Activated CD8-positive, alpha-beta memory T cell treated with anti-CD3 and anti-CD28 coated beads, Interleukin-2, amount 50 U/mL, for 1 hour (primary cell): ENCODE results near the gene DCUN1D2.

Experiments used
- DNase-seq: peaks from one replicate; pipeline ENCODE4 v3.0.0-alpha.2; 2020; ENCODE audit errors: extremely low read depth

DCUN1D2 gene

DNA sequence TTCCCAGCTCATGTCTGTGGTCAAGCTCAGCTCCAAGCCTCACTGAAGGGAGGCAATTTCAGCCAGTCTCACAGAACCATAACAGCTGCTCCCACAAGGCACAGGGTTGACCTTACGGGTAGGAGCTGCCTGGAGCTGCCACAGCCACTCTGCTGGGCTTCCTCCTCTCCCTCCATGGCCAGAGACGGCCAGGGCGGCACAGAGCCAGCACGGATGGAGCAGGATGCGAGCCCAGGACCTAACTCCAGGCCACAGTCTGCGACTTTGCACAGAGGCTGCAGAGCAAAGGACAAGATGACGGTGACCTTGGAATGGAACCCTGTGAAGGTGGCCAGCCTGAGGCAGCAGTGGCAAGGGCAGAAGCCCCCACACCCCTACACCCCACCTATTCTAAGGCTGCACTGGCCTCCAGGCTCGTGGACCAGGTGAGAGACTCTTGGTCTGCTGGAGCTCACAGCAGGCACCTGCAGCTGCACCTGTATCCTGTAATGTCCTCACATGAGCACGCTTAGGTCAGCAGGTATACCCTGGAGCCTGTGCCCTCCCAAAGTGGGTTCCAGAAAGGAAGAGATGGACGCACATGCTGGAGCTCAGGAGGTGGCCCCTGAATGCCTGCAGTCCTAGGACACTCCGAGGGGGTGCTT is 66.9 kb downstream of the DCUN1D2 start:
- DNase-seq, result no peak

GRCh38 chr13:113422807-113423519 is 67.5 kb downstream of the DCUN1D2 start:
- no peak for DNase-seq

DNA sequence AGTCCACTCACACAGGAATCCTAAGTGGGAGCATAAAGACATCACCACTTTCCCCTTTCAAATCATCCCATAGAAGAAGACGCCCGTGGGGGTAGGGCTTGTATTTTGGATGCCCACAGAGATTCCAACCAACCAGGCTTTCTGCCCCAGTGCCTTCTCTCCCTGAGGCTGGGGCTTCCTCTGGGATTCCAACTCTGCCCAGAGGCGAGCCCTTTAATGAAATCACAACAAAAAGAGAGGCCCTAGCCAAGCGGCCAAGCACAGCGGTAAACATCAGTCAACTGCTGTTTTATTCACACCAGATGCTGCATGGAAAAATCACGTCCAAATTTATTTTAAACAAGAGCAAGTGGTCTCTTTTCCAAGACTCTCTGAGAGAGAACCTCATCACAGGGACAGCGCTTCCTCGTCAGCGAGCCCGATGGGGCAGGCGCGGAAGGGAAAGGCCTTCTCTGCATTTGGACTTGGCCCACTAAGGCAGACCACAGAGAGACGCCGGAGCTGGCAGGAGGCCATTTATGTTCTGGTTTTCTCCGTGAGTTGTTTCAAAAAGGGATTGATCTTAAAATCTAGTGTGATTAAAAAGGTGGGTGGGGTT is 68.7 kb downstream of the DCUN1D2 start:
- no peak for DNase-seq

- DNase-seq, result no peak
Observed at GRCh38 chr13:113420833-113421600, 69.5 kb downstream of the DCUN1D2 start.

DNA sequence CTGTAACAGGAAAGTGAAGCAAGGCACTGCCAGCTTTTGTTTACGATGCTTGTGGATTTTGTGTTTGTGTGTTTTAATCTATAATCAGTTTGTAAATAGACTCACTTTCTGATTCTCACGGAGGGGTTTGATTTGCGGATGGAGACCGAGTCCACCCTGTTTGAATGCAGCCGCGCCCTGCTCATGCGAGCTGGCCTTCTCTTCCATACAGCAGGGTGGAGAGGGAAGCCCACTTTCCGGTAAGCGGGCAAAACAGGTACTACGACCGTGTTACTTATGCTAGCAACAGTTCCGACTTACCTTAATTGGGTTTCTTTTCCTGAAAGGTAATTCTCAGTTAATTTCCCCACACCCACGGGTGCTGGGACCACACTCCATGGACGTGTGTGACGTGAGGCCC is 70.3 kb downstream of the DCUN1D2 start:
- DNase-seq, result no peak

- no peak for DNase-seq
Observed at GRCh38 chr13:113419531-113420193, 70.8 kb downstream of the DCUN1D2 start.

DNA sequence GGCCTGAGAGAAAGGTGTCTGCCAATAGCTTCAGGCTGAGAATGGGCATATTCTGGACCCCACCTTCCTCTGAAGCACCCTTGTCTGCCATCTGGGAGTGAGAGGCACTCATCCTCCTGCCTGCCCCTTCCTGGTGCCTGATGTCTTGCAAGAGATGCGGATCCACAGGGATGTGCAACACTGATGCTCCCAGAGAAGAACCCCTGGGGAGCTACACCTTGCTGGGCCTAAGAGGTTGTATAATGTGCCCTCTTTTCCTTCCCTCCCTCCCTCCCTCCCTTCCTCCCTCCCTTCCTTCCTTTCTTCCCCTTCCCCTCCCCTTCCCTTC is 71.8 kb downstream of the DCUN1D2 start:
- no peak for DNase-seq

GRCh38 chr13:113417836-113418721 is 72.4 kb downstream of the DCUN1D2 start:
- no peak for DNase-seq

DNA sequence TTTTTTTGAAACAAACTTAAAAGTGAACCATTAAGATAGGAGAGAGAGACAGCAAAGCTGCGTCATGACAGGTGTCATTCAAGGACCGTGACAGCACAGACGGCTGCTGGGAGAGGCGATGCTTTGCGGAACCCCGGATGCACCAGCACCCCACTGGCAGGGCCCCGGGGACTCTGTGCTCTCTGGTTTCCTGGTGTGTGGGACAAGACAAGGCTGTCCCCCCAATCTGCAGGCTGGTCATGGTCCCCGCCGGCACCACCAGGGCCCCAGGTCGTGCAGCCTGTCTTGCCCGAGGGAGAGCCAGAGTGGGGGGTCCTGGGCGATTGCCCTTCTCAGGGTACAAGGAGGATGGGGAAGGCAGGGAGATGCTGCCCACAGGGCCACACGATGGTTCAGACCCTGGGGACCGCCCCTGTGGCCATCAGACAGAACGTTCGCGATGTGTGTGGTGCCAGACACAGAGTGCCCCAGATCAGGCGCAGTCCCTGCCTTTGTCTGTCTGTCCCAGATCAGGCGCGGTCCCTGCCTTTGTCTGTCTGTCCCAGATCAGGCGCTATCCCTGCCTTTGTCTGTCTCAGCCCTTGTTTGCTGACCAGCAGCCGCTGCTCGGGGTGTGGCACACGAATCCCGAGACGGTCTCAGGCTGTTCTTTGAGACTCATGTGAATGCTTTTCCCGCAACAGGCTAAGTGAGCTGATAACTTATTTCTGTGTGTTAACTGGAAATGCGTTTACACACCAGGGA is 73.3 kb downstream of the DCUN1D2 start:
- DNase-seq, result no peak

GRCh38 chr13:113415825-113416224 is 74.7 kb downstream of the DCUN1D2 start:
- no peak for DNase-seq

GRCh38 chr13:113415032-113415431 is 75.5 kb downstream of the DCUN1D2 start:
- DNase-seq, result no peak

DNA sequence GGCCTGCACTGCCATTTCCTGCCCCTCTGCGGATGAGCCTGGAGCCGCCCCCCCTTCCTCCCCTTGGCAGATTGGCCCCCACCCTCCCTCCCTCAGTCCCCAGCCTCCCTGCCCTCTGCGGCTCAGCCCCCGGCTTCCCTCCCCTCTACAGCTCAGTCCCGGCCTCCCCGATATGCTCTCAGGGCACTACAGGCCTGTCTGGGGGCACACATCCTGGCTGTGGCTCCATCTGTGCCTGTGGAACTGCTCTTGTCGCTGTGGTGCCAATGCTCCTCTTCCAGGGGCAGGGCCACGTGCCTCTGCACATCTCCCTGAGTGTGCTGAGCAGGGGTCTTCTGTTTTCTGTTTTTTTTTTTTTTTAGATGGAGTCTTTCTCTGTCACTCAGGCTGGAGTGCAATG is 76.2 kb downstream of the DCUN1D2 start:
- DNase-seq, result no peak

GRCh38 chr13:113413898-113414282 is 76.6 kb downstream of the DCUN1D2 start:
- no peak for DNase-seq

- no peak for DNase-seq
Observed at GRCh38 chr13:113413178-113413897, 77.2 kb downstream of the DCUN1D2 start.

GRCh38 chr13:113412440-113412839 is 78.1 kb downstream of the DCUN1D2 start:
- no peak for DNase-seq

DNA sequence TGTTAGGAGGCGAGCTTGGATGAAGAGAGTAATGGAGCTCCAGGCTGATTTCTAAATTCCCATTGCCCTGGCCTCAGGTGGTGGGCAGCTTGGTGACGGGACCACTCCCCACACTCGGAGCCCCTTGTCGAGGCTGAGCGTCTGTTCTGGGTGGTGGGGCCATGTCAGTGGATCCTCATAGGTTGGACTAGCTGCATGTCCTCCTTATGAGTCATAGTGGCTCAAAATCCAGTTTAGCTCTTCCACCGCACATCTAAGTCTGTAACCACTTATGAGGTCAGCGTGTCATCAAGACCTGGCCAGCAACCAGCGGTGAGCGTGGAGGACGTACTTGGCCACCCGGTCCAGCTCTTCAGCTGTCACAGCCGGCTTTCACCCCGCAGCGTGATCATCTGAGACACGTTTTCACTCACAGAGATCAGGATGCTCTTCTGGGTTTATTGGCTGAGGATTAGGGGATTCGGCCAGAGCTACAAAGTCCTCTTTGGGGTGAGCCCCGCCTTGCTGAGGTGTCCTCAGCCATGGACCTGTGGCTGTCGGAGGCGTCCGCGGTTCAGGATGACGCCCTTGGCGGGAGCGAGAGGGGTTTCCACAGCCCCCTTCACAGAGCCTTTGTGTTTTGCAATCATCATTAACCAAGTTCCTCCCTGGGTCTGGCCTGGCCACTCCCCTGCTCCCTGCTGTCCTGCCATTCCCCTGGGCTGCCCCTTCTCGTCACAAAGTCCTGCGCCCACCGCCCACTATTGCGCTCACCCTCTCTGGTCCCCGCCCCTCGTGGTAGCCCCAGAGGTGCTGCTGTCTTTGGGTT is 79.1 kb downstream of the DCUN1D2 start:
- DNase-seq, result no peak

DNA sequence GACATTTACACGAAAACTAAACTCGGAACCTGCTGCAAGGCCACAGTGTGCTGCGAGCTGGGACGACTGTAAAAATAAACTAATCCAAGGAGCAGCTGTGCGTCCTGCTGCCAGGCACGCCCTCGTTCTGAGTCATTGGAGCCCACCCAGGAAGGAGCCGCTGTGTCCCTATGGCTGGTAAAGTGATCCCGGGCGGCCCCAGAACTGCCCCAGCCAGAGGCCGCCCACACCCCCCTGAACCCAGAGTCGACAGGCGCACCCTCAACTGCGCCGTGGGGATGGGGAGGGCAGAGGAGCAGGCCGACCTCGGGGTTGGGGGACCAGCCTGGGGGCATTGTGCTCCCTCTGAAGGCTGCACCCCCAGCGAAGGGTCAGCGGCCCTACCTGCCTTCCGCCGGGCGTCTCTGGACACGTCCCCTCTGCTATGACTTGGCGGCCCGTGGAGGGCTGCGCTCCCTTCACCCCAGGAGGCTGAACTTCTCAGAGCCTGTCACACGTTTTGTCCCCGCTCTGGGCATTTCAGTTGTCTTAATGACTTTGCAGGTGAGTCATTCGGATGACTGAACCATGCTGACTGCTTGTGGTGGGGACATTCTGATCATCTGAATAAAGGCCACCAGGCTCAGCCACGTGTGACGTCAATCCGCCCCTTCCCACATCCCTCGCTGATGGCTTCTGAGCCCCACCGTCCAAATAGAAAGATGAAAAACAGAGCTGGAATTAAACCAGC is 79.9 kb downstream of the DCUN1D2 start:
- DNase-seq, result no peak

- DNase-seq, result no peak
Observed at GRCh38 chr13:113408562-113408961, 81.9 kb downstream of the DCUN1D2 start.
